Stimulated activated CD8-positive, alpha-beta memory T cell treated with anti-CD3 and anti-CD28 coated beads, Interleukin-15, amount 100 ng/mL, for 1 hour (primary cell): ENCODE data around the gene CAMTA1.

Experiments
- DNase-seq: peaks from one replicate; pipeline ENCODE4 v3.0.0-alpha.2; 2020; ENCODE audit warnings: low read depth

Gene CAMTA1

DNA sequence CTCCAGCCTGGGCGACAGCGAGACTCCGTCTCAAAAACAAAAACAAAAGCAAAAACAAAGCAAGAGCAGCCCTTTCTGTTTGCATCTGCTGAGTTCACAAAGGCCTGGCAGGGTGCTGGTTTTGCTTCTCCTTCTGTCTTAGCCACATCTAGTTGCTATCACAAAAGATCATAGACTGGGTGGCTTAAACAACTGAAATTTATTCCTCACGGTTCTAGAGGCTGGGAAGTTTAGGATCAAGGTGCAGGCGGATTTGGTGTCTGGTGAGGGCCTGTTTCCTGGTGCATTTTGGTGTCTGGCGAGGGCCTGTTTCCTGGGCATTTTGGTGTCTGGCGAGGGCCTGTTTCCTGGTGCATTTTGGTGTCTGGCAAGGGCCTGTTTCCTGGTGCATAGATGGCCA, 471.3 kb downstream of the CAMTA1 start:
- no peak for DNase-seq

DNA sequence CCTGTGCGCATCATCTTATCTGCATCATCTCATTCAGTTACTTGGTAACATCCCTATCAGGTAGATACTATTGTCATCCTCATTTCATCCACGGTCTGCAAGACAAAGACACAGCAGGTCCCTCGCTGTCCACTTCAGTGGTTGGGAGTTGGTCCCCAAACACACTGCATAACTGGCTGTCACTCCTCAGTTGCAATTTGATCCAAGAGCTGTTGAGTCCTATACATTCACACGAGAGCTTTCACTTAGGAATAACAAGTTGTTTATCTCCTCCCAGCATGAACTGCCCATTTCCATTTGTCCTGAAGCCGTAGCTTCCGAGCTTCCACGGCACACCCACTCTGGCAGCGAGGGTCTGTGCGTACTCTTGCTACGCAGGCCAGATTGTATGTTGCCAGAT, 472.0 kb downstream of the CAMTA1 start:
- DNase-seq, result no peak

DNA sequence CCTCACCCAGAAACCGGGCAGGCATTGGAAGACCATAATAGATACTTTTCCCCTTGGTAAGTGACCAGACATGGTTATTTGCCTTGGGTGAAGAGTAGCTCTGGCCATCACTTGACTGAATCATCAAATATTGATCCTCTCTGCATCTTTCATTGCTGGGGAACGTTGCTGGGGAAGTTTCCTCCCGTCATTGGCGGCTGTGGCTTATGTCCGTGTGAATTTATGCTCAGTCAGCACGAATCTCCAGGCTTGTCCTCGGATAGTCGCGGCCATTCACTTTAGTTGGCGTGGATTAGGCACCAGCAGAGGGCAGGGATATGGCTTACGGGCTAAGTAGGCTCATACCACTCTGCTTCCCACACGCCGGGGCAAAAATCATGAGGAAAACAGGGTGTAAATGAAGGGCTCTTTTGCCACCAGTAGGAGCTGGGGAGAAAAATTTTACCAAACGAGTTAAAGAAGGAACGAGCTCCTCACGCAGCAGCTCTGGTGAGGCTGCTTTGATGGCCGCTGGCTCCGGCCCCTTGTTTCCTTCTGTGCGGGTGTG, 473.4 kb downstream of the CAMTA1 start:
- no peak for DNase-seq

DNA sequence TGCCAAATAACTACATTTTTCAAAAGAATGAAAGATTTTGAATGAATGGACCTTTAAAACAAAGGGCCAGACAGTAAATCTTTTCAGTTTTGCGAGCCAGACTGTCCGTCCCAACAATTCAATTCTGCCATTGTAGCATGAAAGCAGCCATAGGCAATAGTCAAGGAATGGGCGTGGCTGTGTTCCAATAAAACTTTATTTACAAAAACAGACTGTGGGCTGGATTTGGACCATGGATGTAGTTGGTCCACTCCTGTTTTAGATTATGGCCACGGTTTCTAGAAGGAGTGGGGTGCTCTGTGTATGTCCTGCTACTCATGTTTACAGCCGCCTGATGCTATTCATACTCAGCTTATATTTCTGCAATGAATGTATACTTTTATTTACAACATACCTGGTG, 474.7 kb downstream of the CAMTA1 start:
- DNase-seq, result no peak

DNA sequence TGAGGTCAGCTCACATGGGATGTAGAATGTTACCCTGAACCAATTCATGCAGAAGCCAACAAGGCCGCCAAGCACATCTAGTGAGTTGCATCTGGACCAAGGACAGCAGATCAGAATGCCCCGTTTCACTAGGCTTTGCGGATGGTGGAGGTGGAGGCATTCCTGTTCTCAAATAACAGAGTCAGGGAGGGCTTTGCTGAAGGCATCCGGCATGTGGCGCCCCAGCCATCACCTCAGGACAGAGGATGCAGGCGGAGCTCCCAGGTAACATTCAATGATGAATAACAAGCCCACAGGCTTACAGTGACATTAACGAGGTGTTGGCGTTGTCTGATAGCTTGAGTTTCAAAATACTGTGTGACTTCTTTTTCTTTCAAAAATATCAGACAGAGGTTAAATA, 476.2 kb downstream of the CAMTA1 start:
- DNase-seq, result no peak

DNA sequence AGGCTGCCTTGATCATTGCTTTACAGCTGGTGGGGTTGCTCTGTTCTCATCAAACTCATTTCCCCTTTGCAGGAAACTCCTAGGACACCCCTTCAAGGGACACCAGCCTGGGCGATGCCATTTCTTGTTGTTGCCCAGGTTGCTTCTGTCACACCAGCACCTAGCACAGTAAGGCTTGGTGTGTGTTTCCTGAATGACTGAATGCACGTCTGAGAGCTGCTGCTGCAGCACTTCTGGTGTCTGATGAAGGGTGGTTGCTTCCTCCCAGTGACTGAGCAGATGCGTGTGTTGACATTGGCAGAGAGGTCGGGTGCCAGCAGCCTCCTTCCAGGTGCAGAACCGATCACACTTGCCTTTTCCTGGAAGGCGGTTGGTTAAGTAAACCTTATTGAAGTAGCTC, 477.4 kb downstream of the CAMTA1 start:
- DNase-seq, result no peak

DNA sequence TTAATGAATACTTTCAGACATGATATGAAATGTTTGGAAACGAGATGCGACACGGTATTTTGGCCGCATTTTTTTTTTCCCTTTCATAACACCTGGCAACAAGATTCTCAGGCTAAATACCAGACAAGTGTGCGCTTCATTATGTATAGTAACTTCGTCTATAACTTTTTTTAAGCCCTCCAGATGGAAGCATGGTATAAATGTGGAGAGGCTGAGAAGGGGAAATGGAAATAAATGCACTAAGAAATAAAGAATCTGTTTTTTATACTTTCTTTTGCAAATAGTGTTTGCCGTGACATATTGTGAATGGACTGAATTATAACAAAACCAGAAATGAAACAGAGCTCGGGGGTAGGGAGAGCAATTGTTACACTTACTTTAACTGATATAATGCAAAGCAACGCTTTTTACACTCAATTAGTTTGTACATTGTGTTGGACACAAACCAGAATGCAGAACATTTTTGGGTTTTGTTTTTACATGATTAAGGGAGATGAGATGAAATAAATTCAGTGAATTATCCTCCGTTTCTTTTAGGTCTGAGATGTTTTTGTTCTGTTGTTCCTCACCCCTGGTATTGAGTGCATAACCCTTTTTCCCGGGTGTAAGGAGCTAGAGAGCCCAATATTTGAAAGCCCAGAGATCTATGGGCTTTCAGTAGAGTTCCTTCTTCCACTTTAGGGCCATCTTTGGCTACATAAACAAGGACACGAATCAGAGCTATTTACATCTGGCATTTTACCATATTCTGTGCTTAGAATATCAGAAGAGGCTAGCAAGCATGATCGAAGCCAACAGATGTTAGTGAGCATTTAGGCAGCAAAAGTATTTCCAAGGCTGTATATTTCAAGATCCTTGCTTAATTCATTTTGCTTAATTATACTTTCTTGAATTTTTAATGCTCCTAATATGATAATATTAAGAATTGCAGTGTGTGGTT, 478.0 kb downstream of the CAMTA1 start:
- DNase-seq, result no peak

DNA sequence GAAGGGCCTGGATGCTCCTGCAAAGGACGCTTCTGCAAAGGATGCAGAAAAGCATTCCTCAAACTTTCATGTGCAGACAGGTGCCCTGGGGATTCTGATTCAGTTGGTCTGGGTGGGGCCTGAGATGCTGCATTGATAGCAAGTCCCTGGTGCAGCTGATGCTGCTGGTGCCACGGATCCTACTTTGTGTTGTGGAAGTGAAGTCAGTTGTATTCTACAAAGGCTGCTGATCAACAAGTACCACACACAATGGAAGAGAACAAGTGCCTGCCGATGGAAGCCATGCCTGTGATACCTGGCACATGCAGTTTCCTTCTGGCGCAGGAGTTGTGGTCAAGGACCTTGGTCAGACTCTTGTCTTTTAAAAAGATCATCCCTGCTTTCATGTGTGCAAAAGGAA, 478.8 kb downstream of the CAMTA1 start:
- no peak for DNase-seq

DNA sequence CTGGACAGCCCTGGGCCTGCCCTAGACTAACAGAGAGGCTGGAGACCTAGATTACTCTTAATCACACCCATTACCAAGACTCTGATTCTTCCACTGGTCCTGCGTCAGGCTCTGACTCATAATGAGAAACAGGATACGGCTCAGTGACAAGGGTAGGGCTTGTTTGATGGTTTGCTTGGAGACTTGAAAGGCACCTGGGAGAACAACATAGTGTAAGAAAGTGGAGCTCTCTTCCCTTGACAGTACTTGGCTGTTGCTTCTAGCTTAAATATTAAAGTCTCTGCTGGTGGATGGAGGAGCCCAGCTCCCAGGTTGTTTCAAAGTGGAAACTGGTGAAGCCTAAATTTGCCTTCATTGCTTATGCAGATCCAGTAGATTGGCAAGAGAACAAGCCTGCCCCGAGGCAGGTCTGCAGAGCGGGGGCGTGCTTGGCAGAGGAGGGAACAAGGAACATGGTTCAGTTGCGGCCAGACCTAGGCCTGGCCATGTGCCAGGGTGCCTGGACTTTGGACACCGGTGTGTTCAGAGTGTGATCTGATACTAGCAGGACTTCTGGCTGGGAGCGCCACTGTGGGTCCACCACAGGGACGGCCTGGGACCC, 480.6 kb downstream of the CAMTA1 start:
- no peak for DNase-seq

DNA sequence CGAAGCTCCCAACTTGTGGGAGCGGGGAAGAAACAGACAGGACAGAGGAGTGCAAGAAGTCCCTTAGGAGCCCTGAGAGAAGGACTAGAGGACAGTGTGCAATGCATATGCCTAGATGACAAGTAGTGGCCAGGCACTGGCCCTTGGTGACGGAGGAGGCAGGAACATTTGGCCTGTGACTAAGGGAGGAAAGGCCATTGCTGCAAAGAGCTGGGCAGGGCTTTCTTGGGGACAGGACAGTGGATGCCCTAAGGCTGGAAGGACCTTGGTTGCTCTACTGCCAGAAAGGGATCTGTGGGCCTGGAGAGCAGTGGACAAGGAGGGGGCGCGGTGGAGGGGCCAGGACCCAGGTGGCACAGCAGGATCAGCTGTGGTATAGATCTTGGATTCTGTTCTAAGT, 481.3 kb downstream of the CAMTA1 start:
- no peak for DNase-seq

DNA sequence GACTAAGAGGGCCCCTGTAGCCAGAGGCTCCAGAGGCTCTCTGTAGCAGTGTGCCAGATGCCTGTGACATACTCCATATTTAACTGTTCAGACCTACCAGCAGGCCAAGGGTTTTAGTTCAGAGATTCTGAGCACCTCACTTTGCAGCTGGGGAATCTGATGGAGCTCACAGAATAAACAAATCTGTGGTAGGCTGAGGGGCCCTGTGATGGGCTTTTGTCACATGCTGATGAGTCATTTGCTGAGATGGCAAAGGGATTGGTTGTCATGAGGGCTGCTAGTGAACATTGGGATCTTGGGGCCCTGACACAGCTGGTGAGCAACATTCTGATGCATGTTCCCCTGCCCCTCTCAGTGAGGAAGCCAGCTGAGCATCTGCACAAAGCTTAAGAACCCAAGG, 482.2 kb downstream of the CAMTA1 start:
- no peak for DNase-seq

DNA sequence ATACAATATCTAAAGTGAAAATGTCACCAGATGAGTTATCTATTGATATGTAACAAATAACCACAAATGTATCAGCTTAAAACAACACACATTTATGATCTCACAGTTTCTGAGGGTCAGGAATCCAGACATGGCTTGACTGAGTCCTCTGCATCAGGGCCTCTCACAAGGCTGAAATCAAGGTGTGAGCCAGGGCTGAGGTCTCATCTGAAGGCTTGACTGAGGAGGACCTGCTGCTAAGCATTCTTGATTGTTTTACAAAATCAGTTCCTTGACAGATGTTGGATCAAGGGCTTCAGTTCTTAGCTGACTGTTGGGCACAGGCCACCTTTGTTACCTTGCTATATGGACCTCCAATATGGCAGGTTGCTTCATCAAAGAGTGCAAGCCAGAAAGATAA, 483.7 kb downstream of the CAMTA1 start:
- no peak for DNase-seq

DNA sequence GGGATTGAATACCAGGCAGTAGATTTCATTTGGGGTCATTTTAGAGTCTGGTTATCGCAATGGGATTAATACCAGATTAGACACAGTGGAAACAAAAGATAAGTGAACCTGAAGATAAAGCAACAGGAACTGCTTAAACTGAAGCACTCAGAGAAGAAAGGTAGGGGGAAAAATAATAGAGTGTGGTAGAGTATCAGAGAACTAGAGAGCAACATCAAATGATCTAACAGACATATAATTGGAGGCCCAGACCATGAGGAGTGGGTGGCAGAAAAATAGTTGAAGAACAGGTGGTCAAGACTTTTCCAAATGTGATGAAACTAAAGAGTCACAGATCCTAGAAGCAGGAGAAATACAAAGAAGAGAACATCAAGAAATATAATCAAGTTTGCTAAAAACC, 484.3 kb downstream of the CAMTA1 start:
- no peak for DNase-seq

DNA sequence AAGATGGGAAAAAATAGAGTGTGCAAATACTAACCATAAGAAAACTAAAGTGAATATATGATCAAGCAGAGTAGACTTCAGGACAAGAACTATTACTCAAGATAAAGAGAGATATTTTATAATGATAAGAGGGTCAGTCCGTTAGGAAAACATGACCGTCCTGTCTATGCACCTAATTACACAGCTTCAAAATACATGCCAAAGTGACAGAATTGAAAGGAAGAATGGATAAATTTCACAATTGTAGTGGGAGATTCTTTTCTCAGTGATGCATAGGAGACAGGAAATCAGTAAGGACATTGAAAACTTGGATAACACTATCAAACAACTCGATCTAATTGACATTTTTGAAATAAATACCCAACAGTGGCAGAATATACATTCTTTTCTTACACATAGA, 489.0 kb downstream of the CAMTA1 start:
- no peak for DNase-seq

DNA sequence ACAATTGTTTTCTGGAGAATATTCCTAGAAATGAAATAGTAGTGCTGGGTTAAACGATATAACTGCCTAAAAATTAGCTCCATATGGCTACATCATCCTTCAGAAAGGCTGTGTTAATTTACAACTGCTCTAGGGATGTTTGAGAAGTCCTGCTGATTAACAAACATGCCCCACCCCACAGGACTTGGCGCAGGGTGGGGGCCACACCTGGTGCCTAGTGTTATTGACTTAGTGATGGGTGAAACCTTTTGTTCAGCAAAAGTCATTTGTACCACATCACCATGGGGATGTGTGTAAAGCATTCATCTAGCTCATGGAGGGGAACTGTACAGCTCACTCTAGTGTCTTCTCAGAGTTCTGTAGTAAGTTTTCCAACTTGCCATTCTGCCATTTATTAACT, 492.8 kb downstream of the CAMTA1 start:
- no peak for DNase-seq

DNA sequence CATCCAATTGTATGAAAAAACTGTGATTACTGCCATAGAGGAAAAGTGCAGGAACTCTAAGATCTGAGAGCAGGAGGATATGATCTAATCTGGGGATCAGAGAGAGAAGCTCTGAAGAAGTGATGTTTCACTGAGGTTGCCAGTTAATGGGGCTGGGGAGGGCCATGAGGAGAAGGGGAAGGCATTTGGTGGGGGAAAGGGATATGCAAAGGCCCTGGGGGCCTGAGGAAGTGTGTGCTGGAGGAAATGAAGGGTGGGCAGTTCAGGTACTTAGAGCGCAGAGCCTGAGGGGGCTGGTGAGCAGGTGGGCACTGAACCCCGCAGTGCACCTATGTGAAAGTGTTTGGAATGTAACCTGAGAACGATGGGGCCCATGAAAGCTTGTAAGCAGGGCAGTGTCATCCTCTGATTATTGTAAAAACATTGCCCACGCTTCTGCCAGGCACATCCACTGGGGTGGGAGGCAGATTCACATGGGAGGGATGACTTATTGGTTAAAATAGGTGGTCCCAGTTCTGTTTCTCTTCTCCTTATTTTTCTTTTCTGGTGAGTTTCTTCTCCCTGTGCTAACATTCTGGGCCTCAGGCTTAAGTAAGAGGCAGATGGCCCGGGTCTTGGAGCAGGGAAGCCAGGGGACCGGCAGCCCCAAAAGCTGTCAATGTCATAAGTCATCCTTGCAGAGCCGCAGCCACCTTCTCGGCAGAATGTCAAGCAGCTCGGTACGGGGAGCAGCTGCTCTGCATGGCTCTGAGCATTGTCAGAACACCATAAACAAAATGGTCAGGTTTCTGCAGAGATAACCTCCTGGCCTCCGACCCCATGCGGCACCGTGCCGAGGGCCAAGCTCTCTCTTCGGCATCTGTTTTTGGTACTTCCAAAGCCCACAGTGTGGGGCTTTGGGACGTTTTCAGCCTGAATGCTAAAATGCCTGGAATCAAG, 493.8 kb downstream of the CAMTA1 start:
- no peak for DNase-seq

DNA sequence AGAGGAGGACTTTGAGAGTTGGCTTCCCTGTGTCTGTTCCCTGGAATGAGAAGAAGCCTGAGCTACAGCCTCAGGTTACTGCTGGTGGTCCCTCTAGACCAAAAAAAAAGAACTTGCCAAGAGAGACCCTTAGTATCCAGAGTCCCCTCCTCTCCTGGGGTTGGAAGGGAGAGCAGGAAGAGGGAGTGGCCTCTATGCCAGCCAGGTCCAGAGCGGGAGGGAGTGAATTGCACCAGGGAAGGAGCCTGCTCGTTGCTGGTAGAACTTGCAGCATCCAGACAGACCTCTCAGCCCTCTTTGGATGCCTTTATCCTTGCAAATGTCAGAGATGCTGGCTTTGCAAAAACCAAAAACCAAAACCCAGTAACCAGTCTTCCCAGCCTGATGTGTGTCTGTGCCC, 494.5 kb downstream of the CAMTA1 start:
- no peak for DNase-seq

DNA sequence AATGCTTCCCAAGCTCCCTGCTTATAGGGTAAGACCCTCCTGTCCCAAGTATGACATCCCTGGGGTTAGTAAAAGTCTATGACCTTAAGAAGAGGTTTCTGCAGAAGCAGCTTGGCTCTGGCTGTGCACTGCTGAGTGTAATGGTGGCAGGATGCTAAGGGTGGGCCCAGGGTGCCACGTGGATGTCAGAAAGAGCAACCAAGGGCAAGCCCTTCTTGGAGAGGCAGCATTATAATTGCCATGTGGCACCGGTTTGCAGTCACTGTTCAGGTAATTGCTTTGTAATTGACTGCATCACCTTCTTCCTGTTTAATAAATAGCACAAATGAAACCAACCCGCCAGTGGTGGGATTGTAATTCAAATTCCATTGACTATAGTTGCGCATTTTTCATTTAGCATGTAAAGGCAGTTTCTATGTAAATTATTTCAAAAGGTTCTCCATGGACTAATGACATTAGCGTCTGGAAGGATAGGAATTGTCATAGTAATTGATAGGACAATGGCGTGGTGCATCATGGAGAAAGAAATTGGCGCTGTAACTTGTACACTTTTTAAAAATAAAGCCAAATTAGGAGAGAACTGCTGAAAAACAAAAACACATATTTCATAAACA, 495.2 kb downstream of the CAMTA1 start:
- no peak for DNase-seq

DNA sequence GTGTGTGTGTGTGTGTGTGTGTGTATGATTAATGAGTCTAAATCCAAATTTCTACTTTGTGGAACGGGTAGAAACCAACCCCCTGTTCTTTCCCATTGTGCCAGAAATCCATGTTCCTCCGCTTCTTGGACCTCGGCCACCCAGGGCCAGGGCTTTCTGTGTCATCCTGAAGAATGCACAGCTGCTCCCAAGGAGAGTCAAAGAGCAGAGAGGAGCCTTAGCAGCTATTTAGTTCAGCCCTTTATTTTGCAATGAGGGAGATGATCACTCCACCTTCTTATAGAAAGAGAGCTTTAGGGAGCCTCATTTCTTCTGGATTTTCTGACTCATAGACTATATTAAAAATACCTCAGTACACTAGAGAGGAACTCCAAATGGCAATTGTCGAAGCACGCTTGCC, 496.6 kb downstream of the CAMTA1 start:
- DNase-seq, result no peak

DNA sequence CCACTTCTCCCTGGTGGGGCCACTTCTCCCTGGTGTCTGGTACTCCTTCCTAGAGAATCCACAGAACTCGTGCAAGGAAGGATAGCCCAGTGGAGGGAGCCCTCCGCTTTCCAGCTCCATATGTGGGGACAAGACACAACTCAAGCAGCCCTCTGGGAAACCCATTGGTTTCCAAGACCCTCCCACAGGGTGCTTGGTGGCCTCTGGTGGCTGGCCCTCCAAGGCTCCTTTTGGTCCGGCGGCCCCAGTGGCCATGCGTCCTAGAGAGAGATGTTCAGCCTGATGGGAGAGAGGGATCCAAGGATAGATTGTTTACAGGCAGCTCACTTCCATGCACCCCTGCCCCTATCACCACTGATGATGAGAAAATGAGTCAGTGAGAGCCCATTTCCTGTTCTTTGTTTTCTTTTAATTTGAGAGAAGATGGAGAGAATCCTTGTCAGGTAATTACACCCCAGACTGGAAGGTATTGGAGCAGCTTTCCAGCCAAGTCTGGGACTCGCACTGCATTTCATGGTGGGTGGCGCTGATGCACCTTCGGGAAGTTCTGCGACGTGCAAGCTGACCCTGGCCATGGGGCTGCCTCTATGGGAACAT, 499.7 kb downstream of the CAMTA1 start:
- DNase-seq, result no peak

DNA sequence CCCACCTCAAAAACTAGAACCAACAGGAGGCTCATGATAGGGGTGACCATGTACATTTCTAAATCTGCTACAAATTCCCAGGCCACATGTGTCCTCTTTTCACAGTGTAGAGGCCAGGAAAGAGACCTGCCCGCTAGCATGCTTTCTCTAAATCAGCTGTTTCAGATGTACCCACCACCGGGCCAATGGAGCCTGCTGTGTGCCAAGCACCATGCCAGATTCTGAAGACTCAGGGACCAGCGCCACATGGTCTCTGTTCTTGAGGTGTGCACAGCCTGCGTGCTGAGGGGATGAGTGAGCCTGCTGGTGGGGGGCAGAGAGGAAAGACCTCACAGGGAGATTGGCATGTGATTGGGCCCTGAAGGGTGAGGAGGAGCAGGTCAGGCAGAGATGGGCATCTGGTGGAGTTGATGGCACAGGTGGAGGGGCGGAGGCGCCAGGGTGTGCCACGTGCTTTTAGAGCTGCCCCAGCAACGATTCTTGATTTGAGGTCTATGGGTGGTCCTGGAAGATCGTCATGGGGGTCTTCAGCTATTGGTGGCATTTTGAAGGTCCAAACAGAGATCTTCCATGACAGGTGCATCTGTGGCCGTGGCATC, 500.7 kb downstream of the CAMTA1 start:
- DNase-seq, result no peak
